ENCODE measurements around the gene PSENEN. TPM values are rescaled to one million over a fixed set of nuclear protein-coding genes. Genes with fewer than 3 reads are reported as not detected.

The PSENEN gene
- total RNA-seq, 1 experiment from 2014 or later, result 65.0 TPM

GRCh38 chr19:35752746-35753350 lies 7.4 kb downstream of the PSENEN start:
- ChIA-PET POLR2A (no interaction called here), CTCF (interaction anchor here (0.6 to 0.7 kb wide), 2 partner anchors 178 to 240 kb away, joined by 3 to 4 read pairs; no protein-coding TSS in a partner anchor)
- no peak for TF ChIP-seq CTCF (IDR thresholded peaks at IDR 0.05; ENCODE audit: unreplicated experiment)
- intact Hi-C loops (cut with micrococcal nuclease), result no loop called here
- BruUV-seq (replicated peaks), result no TSS peak
- H3K27me3 Mint-ChIP-seq (ENCODE audit: insufficient read depth, unreplicated experiment), result no peaks in the 10 kb centered on the region
- H3K27ac Mint-ChIP-seq (ENCODE audit: low read depth, unreplicated experiment), result no peak overlapping the region
- peaks cover 12% of the 10 kb centered on the region for H3K4me1 Mint-ChIP-seq (ENCODE audit: insufficient read depth, unreplicated experiment)
- DNase-seq (ENCODE audit: unreplicated experiment), result no peak
- no peak overlapping the region for H3K4me3 Mint-ChIP-seq (ENCODE audit: unreplicated experiment)
- H3K9me3 Mint-ChIP-seq (ENCODE audit: unreplicated experiment), result no peaks in the 10 kb centered on the region
- H3K36me3 Mint-ChIP-seq (ENCODE audit: insufficient read depth, unreplicated experiment), result peaks cover 15% of the 10 kb centered on the region

- no TSS peak for BruUV-seq (replicated peaks)
- POLR2A ChIA-PET, result no interaction called here
- DNase-seq (ENCODE audit: unreplicated experiment), result no peak
These were observed 8.4 kb downstream of the PSENEN start for GRCh38 chr19:35753634-35754369.

GRCh38 chr19:35754370-35755130 lies 9.1 kb downstream of the PSENEN start:
- peaks cover 14% of the 10 kb centered on the region for H3K36me3 Mint-ChIP-seq (ENCODE audit: insufficient read depth, unreplicated experiment)
- H3K4me1 Mint-ChIP-seq (ENCODE audit: insufficient read depth, unreplicated experiment), result peaks cover 11% of the 10 kb centered on the region
- H3K27me3 Mint-ChIP-seq (ENCODE audit: insufficient read depth, unreplicated experiment), result no peaks in the 10 kb centered on the region
- no peak overlapping the region for H3K4me3 Mint-ChIP-seq (ENCODE audit: unreplicated experiment)
- no peak overlapping the region for H3K27ac Mint-ChIP-seq (ENCODE audit: low read depth, unreplicated experiment)
- CTCF ChIA-PET, result no interaction called here
- H3K9me3 Mint-ChIP-seq (ENCODE audit: unreplicated experiment), result no peaks in the 10 kb centered on the region
- intact Hi-C loops (cut with micrococcal nuclease), result no loop called here
- no peak for DNase-seq (ENCODE audit: unreplicated experiment)
- no peak for TF ChIP-seq CTCF (IDR thresholded peaks at IDR 0.05; ENCODE audit: unreplicated experiment)
- POLR2A ChIA-PET, result no interaction called here
- BruUV-seq (replicated peaks), result no TSS peak

More at GRCh38 chr19:35753634-35754369, 8.4 kb downstream of the PSENEN start:
- Mint-ChIP-seq H3K27me3 (ENCODE audit: insufficient read depth, unreplicated experiment) (no peaks in the 10 kb centered on the region), H3K4me3 (ENCODE audit: unreplicated experiment) (no peak overlapping the region), H3K27ac (ENCODE audit: low read depth, unreplicated experiment) (no peak overlapping the region), H3K9me3 (ENCODE audit: unreplicated experiment) (no peaks in the 10 kb centered on the region), H3K4me1 (ENCODE audit: insufficient read depth, unreplicated experiment) (peaks cover 12% of the 10 kb centered on the region), H3K36me3 (ENCODE audit: insufficient read depth, unreplicated experiment) (peaks cover 14% of the 10 kb centered on the region)
- CTCF ChIA-PET, result interaction anchor here (0.6 kb wide), 1 partner anchor 71 kb away, joined by 4 read pairs; no protein-coding TSS in a partner anchor
- TF ChIP-seq CTCF (IDR thresholded peaks at IDR 0.05; ENCODE audit: unreplicated experiment), result no peak
- intact Hi-C loops (cut with micrococcal nuclease), result no loop called here

- Mint-ChIP-seq H3K27me3 (ENCODE audit: insufficient read depth, unreplicated experiment) (no peaks in the 10 kb centered on the region), H3K4me3 (ENCODE audit: unreplicated experiment) (no peak overlapping the region), H3K4me1 (ENCODE audit: insufficient read depth, unreplicated experiment) (peaks cover 8% of the 10 kb centered on the region), H3K27ac (ENCODE audit: low read depth, unreplicated experiment) (no peak overlapping the region), H3K9me3 (ENCODE audit: unreplicated experiment) (no peaks in the 10 kb centered on the region), H3K36me3 (ENCODE audit: insufficient read depth, unreplicated experiment) (peaks cover 15% of the 10 kb centered on the region)
- no peak for DNase-seq (ENCODE audit: unreplicated experiment)
- intact Hi-C loops (cut with micrococcal nuclease), result no loop called here
- BruUV-seq (replicated peaks), result no TSS peak
- POLR2A ChIA-PET, result no interaction called here
- TF ChIP-seq CTCF (IDR thresholded peaks at IDR 0.05; ENCODE audit: unreplicated experiment), result no peak
- CTCF ChIA-PET, result no interaction called here
These were observed 9.7 kb downstream of the PSENEN start for GRCh38 chr19:35755131-35755549.
